ENCODE measurements around the gene BTN1A1.
"Not testable (repeated sequence)": the region's sequence is repeated elsewhere in the genome, so short reads cannot be mapped to it uniquely, and the experiment has no call there.

The BTN1A1 gene

GRCh38 chr6:26495281-26495680, 4.8 kb upstream of the BTN1A1 start:
- no peak for DNase-seq (ENCODE audit: low read depth, low spot score)
- TF ChIP-seq ZNF274 (IDR thresholded peaks at IDR 0.05; ENCODE audit: low read depth, low read length): no peak
- TF ChIP-seq SUZ12 (IDR thresholded peaks at IDR 0.05; ENCODE audit: extremely low read depth, insufficient read depth, insufficient read length): no peak
- TF ChIP-seq YY1 (IDR thresholded peaks at IDR 0.05; ENCODE audit: insufficient read depth, insufficient read length): no peak
- Histone ChIP-seq H3K36me3 (ENCODE audit: insufficient read depth, insufficient read length, low read length) (no peaks in the 10 kb centered on the region), H3K9me3 (ENCODE audit: insufficient read depth, low read length) (no peaks in the 10 kb centered on the region), H3K9ac (ENCODE audit: insufficient read length, low read depth) (no peak overlapping the region), H3K4me3 (ENCODE audit: insufficient read length, low read depth) (no peak overlapping the region), H3K4me1 (ENCODE audit: insufficient read depth, insufficient read length) (no peaks in the 10 kb centered on the region), H3K27me3 (ENCODE audit: insufficient read depth, insufficient read length) (no peaks in the 10 kb centered on the region)

GRCh38 chr6:26497610-26498009, 2.5 kb upstream of the BTN1A1 start:
- no peaks in the 10 kb centered on the region for H3K27me3 ChIP-seq (ENCODE audit: insufficient read depth, insufficient read length)
- DNase-seq (ENCODE audit: low read depth, low spot score): no peak
- no peak overlapping the region for H3K9ac ChIP-seq (ENCODE audit: insufficient read length, low read depth)
- H3K9me3 ChIP-seq (ENCODE audit: insufficient read depth, low read length): no peaks in the 10 kb centered on the region
- H3K4me1 ChIP-seq (ENCODE audit: insufficient read depth, insufficient read length): no peaks in the 10 kb centered on the region
- no peak overlapping the region for H3K4me3 ChIP-seq (ENCODE audit: insufficient read length, low read depth)
- TF ChIP-seq YY1 (IDR thresholded peaks at IDR 0.05; ENCODE audit: insufficient read depth, insufficient read length) (no peak), SUZ12 (IDR thresholded peaks at IDR 0.05; ENCODE audit: extremely low read depth, insufficient read depth, insufficient read length) (no peak), ZNF274 (IDR thresholded peaks at IDR 0.05; ENCODE audit: low read depth, low read length) (no peak)
- no peaks in the 10 kb centered on the region for H3K36me3 ChIP-seq (ENCODE audit: insufficient read depth, insufficient read length, low read length)

GRCh38 chr6:26501482-26501986, 1.4 kb downstream of the BTN1A1 start:
- TF ChIP-seq SUZ12 (IDR thresholded peaks at IDR 0.05; ENCODE audit: extremely low read depth, insufficient read depth, insufficient read length) (no peak), ZNF274 (IDR thresholded peaks at IDR 0.05; ENCODE audit: low read depth, low read length) (no peak), YY1 (IDR thresholded peaks at IDR 0.05; ENCODE audit: insufficient read depth, insufficient read length) (no peak)
- H3K9ac ChIP-seq (ENCODE audit: insufficient read length, low read depth): no peak overlapping the region
- H3K4me3 ChIP-seq (ENCODE audit: insufficient read length, low read depth): no peak overlapping the region
- no peaks in the 10 kb centered on the region for H3K36me3 ChIP-seq (ENCODE audit: insufficient read depth, insufficient read length, low read length)
- H3K9me3 ChIP-seq (ENCODE audit: insufficient read depth, low read length): no peaks in the 10 kb centered on the region
- no peak for DNase-seq (ENCODE audit: low read depth, low spot score)
- no peaks in the 10 kb centered on the region for H3K27me3 ChIP-seq (ENCODE audit: insufficient read depth, insufficient read length)
- H3K4me1 ChIP-seq (ENCODE audit: insufficient read depth, insufficient read length): no peaks in the 10 kb centered on the region

GRCh38 chr6:26502165-26502564, 2.1 kb downstream of the BTN1A1 start:
- TF ChIP-seq YY1 (IDR thresholded peaks at IDR 0.05; ENCODE audit: insufficient read depth, insufficient read length) (no peak), SUZ12 (IDR thresholded peaks at IDR 0.05; ENCODE audit: extremely low read depth, insufficient read depth, insufficient read length) (no peak), ZNF274 (IDR thresholded peaks at IDR 0.05; ENCODE audit: low read depth, low read length) (no peak)
- H3K4me1 ChIP-seq (ENCODE audit: insufficient read depth, insufficient read length): no peaks in the 10 kb centered on the region
- no peaks in the 10 kb centered on the region for H3K9me3 ChIP-seq (ENCODE audit: insufficient read depth, low read length)
- no peak overlapping the region for H3K4me3 ChIP-seq (ENCODE audit: insufficient read length, low read depth)
- no peak for DNase-seq (ENCODE audit: low read depth, low spot score)
- H3K36me3 ChIP-seq (ENCODE audit: insufficient read depth, insufficient read length, low read length): no peaks in the 10 kb centered on the region
- H3K9ac ChIP-seq (ENCODE audit: insufficient read length, low read depth): no peak overlapping the region
- H3K27me3 ChIP-seq (ENCODE audit: insufficient read depth, insufficient read length): no peaks in the 10 kb centered on the region

GRCh38 chr6:26502626-26503025, 2.5 kb downstream of the BTN1A1 start:
- TF ChIP-seq SUZ12 (IDR thresholded peaks at IDR 0.05; ENCODE audit: extremely low read depth, insufficient read depth, insufficient read length): no peak
- no peak for TF ChIP-seq ZNF274 (IDR thresholded peaks at IDR 0.05; ENCODE audit: low read depth, low read length)
- TF ChIP-seq YY1 (IDR thresholded peaks at IDR 0.05; ENCODE audit: insufficient read depth, insufficient read length): no peak
- DNase-seq (ENCODE audit: low read depth, low spot score): no peak
- Histone ChIP-seq H3K9ac (ENCODE audit: insufficient read length, low read depth) (no peak overlapping the region), H3K4me1 (ENCODE audit: insufficient read depth, insufficient read length) (no peaks in the 10 kb centered on the region), H3K4me3 (ENCODE audit: insufficient read length, low read depth) (no peak overlapping the region), H3K9me3 (ENCODE audit: insufficient read depth, low read length) (no peaks in the 10 kb centered on the region), H3K27me3 (ENCODE audit: insufficient read depth, insufficient read length) (no peaks in the 10 kb centered on the region), H3K36me3 (ENCODE audit: insufficient read depth, insufficient read length, low read length) (no peaks in the 10 kb centered on the region)

GRCh38 chr6:26507658-26508057, 7.6 kb downstream of the BTN1A1 start:
- DNase-seq (ENCODE audit: low read depth, low spot score): no peak
- Histone ChIP-seq H3K4me1 (ENCODE audit: insufficient read depth, insufficient read length) (no peaks in the 10 kb centered on the region), H3K36me3 (ENCODE audit: insufficient read depth, insufficient read length, low read length) (no peaks in the 10 kb centered on the region), H3K9ac (ENCODE audit: insufficient read length, low read depth) (no peak overlapping the region), H3K9me3 (ENCODE audit: insufficient read depth, low read length) (no peaks in the 10 kb centered on the region), H3K27me3 (ENCODE audit: insufficient read depth, insufficient read length) (no peaks in the 10 kb centered on the region), H3K4me3 (ENCODE audit: insufficient read length, low read depth) (no peak overlapping the region)
- TF ChIP-seq ZNF274 (IDR thresholded peaks at IDR 0.05; ENCODE audit: low read depth, low read length) (no peak), YY1 (IDR thresholded peaks at IDR 0.05; ENCODE audit: insufficient read depth, insufficient read length) (no peak), SUZ12 (IDR thresholded peaks at IDR 0.05; ENCODE audit: extremely low read depth, insufficient read depth, insufficient read length) (no peak)

- H3K27me3 ChIP-seq (ENCODE audit: insufficient read depth, insufficient read length); H3K4me1 ChIP-seq (ENCODE audit: insufficient read depth, insufficient read length); H3K9me3 ChIP-seq (ENCODE audit: insufficient read depth, low read length); H3K9ac ChIP-seq (ENCODE audit: insufficient read length, low read depth); H3K4me3 ChIP-seq (ENCODE audit: insufficient read length, low read depth); H3K36me3 ChIP-seq (ENCODE audit: insufficient read depth, insufficient read length, low read length); DNase-seq (ENCODE audit: low read depth, low spot score): not testable (repeated sequence)
These were observed 10.9 kb downstream of the BTN1A1 start for GRCh38 chr6:26511033-26511432.

- no peaks in the 10 kb centered on the region for H3K4me1 ChIP-seq (ENCODE audit: insufficient read depth, insufficient read length)
- H3K4me3 ChIP-seq (ENCODE audit: insufficient read length, low read depth): no peak overlapping the region
- H3K9ac ChIP-seq (ENCODE audit: insufficient read length, low read depth): no peak overlapping the region
- H3K36me3 ChIP-seq (ENCODE audit: insufficient read depth, insufficient read length, low read length): no peaks in the 10 kb centered on the region
- no peaks in the 10 kb centered on the region for H3K9me3 ChIP-seq (ENCODE audit: insufficient read depth, low read length)
- TF ChIP-seq SUZ12 (IDR thresholded peaks at IDR 0.05; ENCODE audit: extremely low read depth, insufficient read depth, insufficient read length): no peak
- TF ChIP-seq ZNF274 (IDR thresholded peaks at IDR 0.05; ENCODE audit: low read depth, low read length): no peak
- TF ChIP-seq YY1 (IDR thresholded peaks at IDR 0.05; ENCODE audit: insufficient read depth, insufficient read length): no peak
- no peak for DNase-seq (ENCODE audit: low read depth, low spot score)
- no peaks in the 10 kb centered on the region for H3K27me3 ChIP-seq (ENCODE audit: insufficient read depth, insufficient read length)
These were observed 14.9 kb downstream of the BTN1A1 start for GRCh38 chr6:26514984-26515383.
